ENCODE data around the gene TMBIM4. TPM values are rescaled to one million over a fixed set of nuclear protein-coding genes. Genes with fewer than 3 reads are reported as not detected.
"Not testable (repeated sequence)": the region's sequence is repeated elsewhere in the genome, so short reads cannot be mapped to it uniquely, and the experiment has no call there.

The TMBIM4 gene
- total and polyA plus RNA-seq, 2 of the 4 experiments (the other 2 are of a cell fraction) = 38.7 to 59.3 TPM

DNA sequence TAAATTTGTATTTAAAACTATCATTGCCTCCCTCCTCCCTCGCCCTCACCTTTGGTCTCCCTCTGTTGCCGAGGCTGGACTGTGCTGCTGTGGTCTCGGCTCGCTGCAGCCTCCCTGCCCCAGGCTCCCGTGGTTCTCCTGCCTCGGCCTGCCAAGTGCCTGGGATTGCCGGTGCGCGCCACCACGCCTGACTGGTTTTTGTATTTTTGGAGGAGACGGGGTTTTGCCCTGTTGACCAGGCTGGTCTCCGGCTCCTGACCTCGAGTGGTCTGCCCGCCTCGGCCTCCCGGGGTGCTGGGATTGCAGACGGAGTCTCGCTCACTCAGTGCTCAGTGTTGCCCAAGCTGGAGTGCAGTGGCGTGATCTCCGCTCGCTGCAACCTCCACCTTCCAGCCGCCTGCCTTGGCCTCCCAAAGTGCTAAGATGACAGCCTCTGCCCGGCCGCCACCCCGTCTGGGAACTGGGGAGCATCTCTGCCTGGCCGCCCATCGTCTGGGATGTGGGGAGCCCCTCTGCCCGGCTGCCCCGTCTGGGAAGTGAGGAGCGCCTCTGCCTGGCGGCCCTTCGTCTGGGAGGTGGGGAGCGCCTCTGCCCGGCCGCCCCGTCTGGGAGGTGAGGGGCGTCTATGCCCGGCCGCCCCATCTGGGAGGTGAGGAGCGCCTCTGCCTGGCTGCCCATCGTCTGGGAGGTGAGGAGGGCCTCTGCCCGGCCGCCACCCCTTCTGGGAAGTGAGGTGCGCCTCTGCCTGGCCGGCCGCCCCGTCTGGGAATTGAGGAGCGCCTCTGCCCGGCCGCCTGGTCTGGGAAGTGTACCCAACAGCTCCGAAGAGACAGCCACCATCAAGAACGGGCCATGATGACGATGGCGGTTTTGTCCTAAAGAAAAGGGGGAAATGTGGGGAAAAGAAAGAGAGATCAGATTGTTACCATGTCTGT lies 4.9 kb upstream of the TMBIM4 start:
- not testable (repeated sequence) for H3K9me1 ChIP-seq (ENCODE audit: insufficient read depth, low read length)

More for the DNA sequence above, 4.9 kb upstream of the TMBIM4 start:
- H3K4me2 ChIP-seq (ENCODE audit: low read depth, low read length); H3K9me3 ChIP-seq (ENCODE audit: control insufficient read depth, insufficient read depth, low read length); intact Hi-C loops (cut with micrococcal nuclease); H2BK15ac ChIP-seq (ENCODE audit: low read depth, low read length); H3K4me3 ChIP-seq (ENCODE audit: insufficient read depth, low read depth, low read length); H3K14ac ChIP-seq (replicated peaks; ENCODE audit: low read depth, low read length); H3K4me1 ChIP-seq (ENCODE audit: control insufficient read depth, insufficient read depth, low read length); H3K79me1 ChIP-seq (ENCODE audit: low read depth in 1 of 2, low read length in 2 of 2); H2BK20ac ChIP-seq (ENCODE audit: low read depth, low read length); H4K5ac ChIP-seq (ENCODE audit: low read depth, low read length); ATAC-seq (ENCODE audit: low read depth); H3K56ac ChIP-seq (ENCODE audit: extremely low read depth, insufficient read depth, low read length); H3K9ac ChIP-seq (ENCODE audit: low read depth, low read length); H3K23ac ChIP-seq (ENCODE audit: low read depth, low read length); dilution Hi-C loops (cut with HindIII; ENCODE audit: low sequenced_read_pairs, unreplicated experiment); H3K36me3 ChIP-seq (ENCODE audit: control insufficient read depth, insufficient read depth, low read length); CTCF ChIA-PET; DNase-seq; H4K91ac ChIP-seq (ENCODE audit: insufficient read depth, low read depth, low read length); H3K4ac ChIP-seq (ENCODE audit: low read depth, low read length); H2AK5ac ChIP-seq (ENCODE audit: low read depth, low read length); H3K27me3 ChIP-seq (ENCODE audit: control insufficient read depth, insufficient read depth, low read length); BruUV-seq (replicated peaks); H4K8ac ChIP-seq (ENCODE audit: low read depth in 2 of 2, low read length in 2 of 2); H2AK9ac ChIP-seq (replicated peaks; ENCODE audit: low read depth, low read length, poor library complexity); H3K18ac ChIP-seq (ENCODE audit: low read depth, low read length); H4K20me1 ChIP-seq (ENCODE audit: insufficient read depth, low read length); H2AFZ ChIP-seq (replicated peaks; ENCODE audit: low read length, poor library complexity); POLR2A ChIA-PET (ENCODE audit: unreplicated experiment); H2BK120ac ChIP-seq (ENCODE audit: low read depth, low read length); H3K27ac ChIP-seq (ENCODE audit: insufficient read depth, low read length); H2BK5ac ChIP-seq (ENCODE audit: low read depth, low read length, poor library complexity, severe bottlenecking): not testable (repeated sequence)
- WGBS, 2 experiments (ENCODE audit: extremely low coverage in 2 of 2, insufficient read length in 1 of 2) = 98% methylated on average over 6 of the region's 54 CpGs; no CpG with 5 or more reads in 1 of the 2 experiments
- in situ Hi-C loops (cut with MboI; ENCODE audit: low sequenced_read_pairs) = loop anchor here (25.0 kb wide), 1 partner anchor 238 kb away; no protein-coding TSS in a partner anchor

All from IMR-90 (cell line).